ENCODE data around the gene SYCP3.

- peak; percentile 87 for TF ChIP-seq CTCF (conservative IDR thresholded peaks at IDR 0.05)
- TF ChIP-seq ZFX (IDR thresholded peaks at IDR 0.05) = no peak
These were observed 34.4 kb upstream of the SYCP3 start for GRCh38 chr12:101773650-101774162.

All from C4-2B (cell line).